T-cell (primary cell): ENCODE results near the gene PRDM16. TPM values are rescaled to one million over a fixed set of nuclear protein-coding genes. Genes with fewer than 3 reads are reported as not detected.

Experiments
- ATAC-seq, 4 experiments: fragments of 200-7000 bp in 3 of 4; fragments of 150-1000 bp in 1 of 4; cut with Tn5 transposase; replicated peaks in 1 of 4; 1 replicate in 3 of 4; 2 replicates in 1 of 4; pipeline ENCODE4 v1.10.0; 2021; ENCODE audit warnings: moderate library complexity in 3 of 4, mild to moderate bottlenecking in 2 of 4, moderate number of reproducible peaks in 1 of 4
- CTCF ChIA-PET, 2 donors: fragments of 300-600 bp; sonication (Branson Sonifier 250); formaldehyde crosslinking; loops; one replicate each; lab custom pipeline; 2022; ENCODE audit warnings: antibody characterized with exemption in 2 of 2; lab: Charles Lee
- POLR2A ChIA-PET, 2 donors: fragments of 300-600 bp; sonication (Branson Sonifier 250); formaldehyde crosslinking; loops; one replicate each; lab custom pipeline; 2022; ENCODE audit warnings: antibody characterized with exemption in 2 of 2; lab: Charles Lee
- DNase-seq, 35 experiments: peaks; one replicate each; pipeline versions ENCODE4 v3.0.0 to v3.0.0-alpha.2; 2013 to 2023
- H3K27ac ChIP-seq: one replicate; pipeline ENCODE4 v1.5.1; 2013; ENCODE audit warnings: low read length
- H3K27me3 ChIP-seq, 2 experiments: replicated peaks in 1 of 2; 1 replicate in 1 of 2; 2 replicates in 1 of 2; pipeline versions ENCODE4 v1.6.1 to v1.7.0; 2013; ENCODE audit warnings: low read length in 1 of 2, mixed read lengths in 1 of 2; ENCODE audit not compliant: control insufficient read depth in 2 of 2, insufficient read depth in 2 of 2; ENCODE audit errors: extremely low read depth in 1 of 2
- H3K36me3 ChIP-seq, 2 donors: 1 replicate in 1 of 2; 2 replicates in 1 of 2; pipeline versions ENCODE4 v1.6.1 to v1.7.0; 2013; ENCODE audit warnings: low read length in 1 of 2; ENCODE audit not compliant: control insufficient read depth in 2 of 2, insufficient read depth in 1 of 2; ENCODE audit errors: extremely low read depth in 1 of 2
- H3K4me1 ChIP-seq, 2 experiments: 1 replicate in 1 of 2; 2 replicates in 1 of 2; pipeline versions ENCODE4 v1.6.1 to v1.7.0; 2013; ENCODE audit warnings: low read length in 2 of 2, mixed read lengths in 1 of 2; ENCODE audit not compliant: insufficient read depth in 2 of 2, control insufficient read depth in 1 of 2; ENCODE audit errors: extremely low read depth in 1 of 2
- H3K4me3 ChIP-seq, 2 donors: 1 replicate in 1 of 2; 2 replicates in 1 of 2; pipeline versions ENCODE4 v1.5.1 to v1.7.0; 2013; ENCODE audit warnings: mild to moderate bottlenecking in 2 of 2, low read length in 1 of 2, moderate library complexity in 1 of 2; ENCODE audit not compliant: control insufficient read depth in 1 of 2; ENCODE audit errors: extremely low read depth in 1 of 2
- H3K9me3 ChIP-seq: 2 replicates; pipeline ENCODE4 v1.7.0; 2013
- H3K27ac Mint-ChIP-seq, 2 donors: one replicate each; pipeline ENCODE4 v1.8.0; 2020 to 2021; ENCODE audit warnings: mild to moderate bottlenecking in 2 of 2, mixed read lengths in 2 of 2
- H3K27me3 Mint-ChIP-seq, 2 donors: one replicate each; pipeline ENCODE4 v1.8.0; 2021 to 2022; ENCODE audit warnings: mixed read lengths in 2 of 2
- H3K36me3 Mint-ChIP-seq: one replicate; pipeline ENCODE4 v1.8.0; 2021; ENCODE audit warnings: mixed read lengths
- H3K4me1 Mint-ChIP-seq, 3 donors: one replicate each; pipeline ENCODE4 v1.8.0; 2020 to 2022; ENCODE audit warnings: mixed read lengths in 3 of 3, mild to moderate bottlenecking in 1 of 3
- H3K4me3 Mint-ChIP-seq, 3 donors: one replicate each; pipeline ENCODE4 v1.8.0; 2020 to 2022; ENCODE audit warnings: mild to moderate bottlenecking in 3 of 3, mixed read lengths in 3 of 3, moderate library complexity in 3 of 3
- H3K9me3 Mint-ChIP-seq, 3 donors: one replicate each; pipeline ENCODE4 v1.8.0; 2020 to 2022; ENCODE audit warnings: mixed read lengths in 3 of 3
- WGBS: methylation state at CpG from one replicate; pipeline ENCODE4 v1.1.5; 2013; ENCODE audit warnings: missing lambda C conversion rate; ENCODE audit not compliant: insufficient coverage; 5-methylcytosine and 5-hydroxymethylcytosine counted together
- total RNA-seq, 35 experiments: library from RNA in 6 of 35; stranded (reverse) in 6 of 35; fragments of 120-200 nt in 1 of 35; gene quantifications; one replicate each; pipeline versions ENCODE4 v1.2.1 to v1.2.4 and lab custom pipeline; 2013 to 2026

Gene PRDM16
- total RNA-seq, 5 donors from 2014 or later (not counting 1 experiment from before 2014, with no cell fraction given) = 0.15 to 0.70 (median 0.24) TPM; not detected in 1

- Mint-ChIP-seq H3K27ac (no peak overlapping the region), H3K9me3 (no peaks in the 10 kb centered on the region), H3K36me3 (no peaks in the 10 kb centered on the region), H3K4me3 (no peak overlapping the region), H3K27me3 (peaks cover 0 to 3% of the 10 kb centered on the region in 2 donors), H3K4me1 (no peaks in the 10 kb centered on the region)
- ChIA-PET CTCF (no interaction called here), POLR2A (no interaction called here)
- Histone ChIP-seq H3K36me3 (no peaks in the 10 kb centered on the region), H3K27ac (no peak overlapping the region), H3K27me3 (peaks cover 0 to 11% of the 10 kb centered on the region in 2 experiments), H3K9me3 (no peaks in the 10 kb centered on the region), H3K4me3 (no peak overlapping the region), H3K4me1 (no peaks in the 10 kb centered on the region)
- ATAC-seq (no peak), DNase-seq (no peak)
- WGBS = 83% methylated on average over 12 of the region's 17 CpGs
Observed at GRCh38 chr1:3405974-3406867, 337.2 kb downstream of the PRDM16 start.

GRCh38 chr1:3407021-3407420, 338.0 kb downstream of the PRDM16 start:
- no peak overlapping the region for H3K27ac ChIP-seq
- no peak overlapping the region for H3K4me3 Mint-ChIP-seq
- peaks cover 0 to 11% of the 10 kb centered on the region in 2 experiments for H3K27me3 ChIP-seq
- no peak overlapping the region for H3K27ac Mint-ChIP-seq
- no peaks in the 10 kb centered on the region for H3K36me3 ChIP-seq
- WGBS = 89% methylated on average over 12 of the region's 12 CpGs
- no peaks in the 10 kb centered on the region for H3K4me1 ChIP-seq
- no peaks in the 10 kb centered on the region for H3K4me1 Mint-ChIP-seq
- H3K27me3 Mint-ChIP-seq = peaks cover 0 to 3% of the 10 kb centered on the region in 2 donors
- H3K4me3 ChIP-seq = no peak overlapping the region
- ChIA-PET POLR2A (no interaction called here), CTCF (no interaction called here)
- ATAC-seq (no peak), DNase-seq (no peak)
- no peaks in the 10 kb centered on the region for H3K36me3 Mint-ChIP-seq
- no peaks in the 10 kb centered on the region for H3K9me3 ChIP-seq
- H3K9me3 Mint-ChIP-seq = no peaks in the 10 kb centered on the region

- Mint-ChIP-seq H3K27ac (no peak overlapping the region), H3K4me3 (no peak overlapping the region), H3K36me3 (no peaks in the 10 kb centered on the region), H3K4me1 (no peaks in the 10 kb centered on the region), H3K9me3 (no peaks in the 10 kb centered on the region), H3K27me3 (peaks cover 0 to 3% of the 10 kb centered on the region in 2 donors)
- WGBS = 92% methylated on average over 29 of the region's 36 CpGs
- Histone ChIP-seq H3K36me3 (no peaks in the 10 kb centered on the region), H3K27me3 (peaks cover 0 to 9% of the 10 kb centered on the region in 2 experiments), H3K27ac (no peak overlapping the region), H3K4me1 (no peaks in the 10 kb centered on the region), H3K4me3 (no peak overlapping the region), H3K9me3 (no peaks in the 10 kb centered on the region)
- ChIA-PET POLR2A (no interaction called here), CTCF (no interaction called here)
- DNase-seq = no peak
- no peak for ATAC-seq
Observed at GRCh38 chr1:3408751-3409266, 339.8 kb downstream of the PRDM16 start.

- H3K9me3 ChIP-seq = no peaks in the 10 kb centered on the region
- no peaks in the 10 kb centered on the region for H3K4me1 Mint-ChIP-seq
- ATAC-seq = no peak
- DNase-seq = no peak
- H3K27me3 Mint-ChIP-seq = peaks cover 0 to 3% of the 10 kb centered on the region in 2 donors
- 87% methylated on average over 15 of the region's 19 CpGs for WGBS
- H3K36me3 Mint-ChIP-seq = no peaks in the 10 kb centered on the region
- H3K4me1 ChIP-seq = no peaks in the 10 kb centered on the region
- no peak overlapping the region for H3K27ac ChIP-seq
- no peak overlapping the region for H3K4me3 ChIP-seq
- no peaks in the 10 kb centered on the region for H3K36me3 ChIP-seq
- ChIA-PET POLR2A (no interaction called here), CTCF (interaction anchor here in 1 of 2 donors (0.6 kb wide), 1 partner anchor 931 kb away, joined by 5 read pairs; no protein-coding TSS in a partner anchor)
- no peak overlapping the region for H3K4me3 Mint-ChIP-seq
- no peak overlapping the region for H3K27ac Mint-ChIP-seq
- no peaks in the 10 kb centered on the region for H3K9me3 Mint-ChIP-seq
- H3K27me3 ChIP-seq = peaks cover 0 to 10% of the 10 kb centered on the region in 2 experiments
Observed at GRCh38 chr1:3409366-3410141, 340.6 kb downstream of the PRDM16 start.

- Histone ChIP-seq H3K27ac (no peak overlapping the region), H3K4me1 (no peaks in the 10 kb centered on the region), H3K4me3 (no peak overlapping the region), H3K9me3 (no peaks in the 10 kb centered on the region), H3K27me3 (peaks cover 0 to 13% of the 10 kb centered on the region in 2 experiments), H3K36me3 (no peaks in the 10 kb centered on the region)
- POLR2A ChIA-PET = no interaction called here
- Mint-ChIP-seq H3K27me3 (peaks cover 0 to 3% of the 10 kb centered on the region in 2 donors), H3K4me3 (no peak overlapping the region), H3K27ac (no peak overlapping the region), H3K4me1 (no peaks in the 10 kb centered on the region), H3K36me3 (no peaks in the 10 kb centered on the region), H3K9me3 (no peaks in the 10 kb centered on the region)
- DNase-seq (no peak), ATAC-seq (no peak)
- WGBS = 85% methylated on average over 17 of the region's 21 CpGs
- CTCF ChIA-PET = interaction anchor here in 1 of 2 donors (0.6 kb wide), 1 partner anchor 932 kb away, joined by 5 read pairs; no protein-coding TSS in a partner anchor
Observed at GRCh38 chr1:3410142-3410925, 341.3 kb downstream of the PRDM16 start.

GRCh38 chr1:3411806-3412205, 342.8 kb downstream of the PRDM16 start:
- Mint-ChIP-seq H3K9me3 (peaks cover 0 to 3% (median 1%) of the 10 kb centered on the region in 3 donors), H3K36me3 (no peaks in the 10 kb centered on the region)
- WGBS = 89% methylated on average over 20 of the region's 30 CpGs

More at GRCh38 chr1:3411806-3412205, 342.8 kb downstream of the PRDM16 start:
- H3K27ac ChIP-seq = no peak overlapping the region
- POLR2A ChIA-PET = no interaction called here
- no peaks in the 10 kb centered on the region for H3K36me3 ChIP-seq
- peaks cover 0 to 18% of the 10 kb centered on the region in 2 experiments for H3K27me3 ChIP-seq
- H3K4me3 ChIP-seq = no peak overlapping the region
- ATAC-seq (no peak), DNase-seq (no peak)
- CTCF ChIA-PET = no interaction called here
- H3K4me1 ChIP-seq = no peaks in the 10 kb centered on the region
- H3K27ac Mint-ChIP-seq = no peak overlapping the region
- no peaks in the 10 kb centered on the region for H3K9me3 ChIP-seq
- H3K27me3 Mint-ChIP-seq = peaks cover 0 to 3% of the 10 kb centered on the region in 2 donors
- H3K4me1 Mint-ChIP-seq = no peaks in the 10 kb centered on the region
- H3K4me3 Mint-ChIP-seq = no peak overlapping the region
